ENCODE measurements around the gene MAG. TPM values are rescaled to one million over a fixed set of nuclear protein-coding genes. Genes with fewer than 3 reads are reported as not detected.

MAG gene
- total RNA-seq, 4 donors from 2014 or later, result 1.7 to 19.2 (median 2.7) TPM; not detected in 1

GRCh38 chr19:35337097-35337983 lies 45.4 kb downstream of the MAG start:
- intact Hi-C loops (cut with DNase I), result no loop called here
- WGBS, 2 donors, result 86 to 88% methylated on average over 22 to 24 of the region's 25 CpGs

GRCh38 chr19:35337984-35338296 lies 46.0 kb downstream of the MAG start:
- Histone ChIP-seq H3K36me3 (no peaks in the 10 kb centered on the region), H3K4me3 (replicated peaks in 1 of 3) (no peak overlapping the region), H3K27me3 (no peaks in the 10 kb centered on the region), H3K27ac (no peak overlapping the region), H3K9me3 (no peaks in the 10 kb centered on the region), H3K4me1 (no peaks in the 10 kb centered on the region)
- DNase-seq, result no peak
- intact Hi-C loops (cut with DNase I), result no loop called here
- no peak for TF ChIP-seq CTCF (IDR thresholded peaks at IDR 0.05)
- TF ChIP-seq POLR2A (IDR thresholded peaks at IDR 0.05), result no peak
- 79 to 89% methylated on average over 13 of the region's 13 CpGs for WGBS, 2 donors

More at GRCh38 chr19:35337097-35337983, 45.4 kb downstream of the MAG start:
- Histone ChIP-seq H3K4me3 (replicated peaks in 1 of 3) (no peak overlapping the region), H3K4me1 (no peaks in the 10 kb centered on the region), H3K36me3 (no peaks in the 10 kb centered on the region), H3K27me3 (no peaks in the 10 kb centered on the region), H3K9me3 (no peaks in the 10 kb centered on the region), H3K27ac (no peak overlapping the region)
- TF ChIP-seq CTCF (IDR thresholded peaks at IDR 0.05), result no peak
- TF ChIP-seq POLR2A (IDR thresholded peaks at IDR 0.05), result no peak
- DNase-seq, result no peak

GRCh38 chr19:35340431-35340830 lies 48.5 kb downstream of the MAG start:
- no peak overlapping the region for H3K4me3 ChIP-seq (replicated peaks in 1 of 3)
- 88 to 91% methylated on average over 6 to 7 of the region's 11 CpGs for WGBS, 2 donors
- no peaks in the 10 kb centered on the region for H3K27me3 ChIP-seq
- intact Hi-C loops (cut with DNase I), result no loop called here
- H3K27ac ChIP-seq, result no peak overlapping the region
- no peak for TF ChIP-seq POLR2A (IDR thresholded peaks at IDR 0.05)
- no peak for TF ChIP-seq CTCF (IDR thresholded peaks at IDR 0.05)
- H3K4me1 ChIP-seq, result no peaks in the 10 kb centered on the region
- H3K36me3 ChIP-seq, result no peaks in the 10 kb centered on the region
- DNase-seq, result no peak
- H3K9me3 ChIP-seq, result no peaks in the 10 kb centered on the region

- Histone ChIP-seq H3K4me1 (no peaks in the 10 kb centered on the region), H3K27ac (no peak overlapping the region), H3K36me3 (no peaks in the 10 kb centered on the region), H3K9me3 (no peaks in the 10 kb centered on the region), H3K27me3 (no peaks in the 10 kb centered on the region), H3K4me3 (replicated peaks in 1 of 3) (no peak overlapping the region)
- intact Hi-C loops (cut with DNase I), result no loop called here
- DNase-seq, result no peak
- TF ChIP-seq CTCF (IDR thresholded peaks at IDR 0.05) (no peak), POLR2A (IDR thresholded peaks at IDR 0.05) (no peak)
- WGBS, 2 donors, result 89 to 90% methylated on average over 12 to 16 of the region's 16 CpGs
Observed at GRCh38 chr19:35341006-35341405, 49.0 kb downstream of the MAG start.

- Histone ChIP-seq H3K27me3 (no peaks in the 10 kb centered on the region), H3K36me3 (no peaks in the 10 kb centered on the region), H3K4me1 (no peaks in the 10 kb centered on the region), H3K4me3 (replicated peaks in 1 of 3) (no peak overlapping the region), H3K9me3 (no peaks in the 10 kb centered on the region), H3K27ac (no peak overlapping the region)
- WGBS, 2 donors, result 89 to 90% methylated on average over 11 to 14 of the region's 14 CpGs
- intact Hi-C loops (cut with DNase I), result no loop called here
- DNase-seq, result no peak
- TF ChIP-seq POLR2A (IDR thresholded peaks at IDR 0.05) (no peak), CTCF (IDR thresholded peaks at IDR 0.05) (no peak)
Observed at GRCh38 chr19:35341565-35342225, 49.7 kb downstream of the MAG start.

Measured in thyroid gland (tissue), 4 donors.